ENCODE data around the gene BACH2.
"Not testable (repeated sequence)": the region's sequence is repeated elsewhere in the genome, so short reads cannot be mapped to it uniquely, and the experiment has no call there.

Gene BACH2

GRCh38 chr6:90154755-90155470 lies 141.7 kb downstream of the BACH2 start:
- no peak for DNase-seq (ENCODE audit: low spot score)

DNA sequence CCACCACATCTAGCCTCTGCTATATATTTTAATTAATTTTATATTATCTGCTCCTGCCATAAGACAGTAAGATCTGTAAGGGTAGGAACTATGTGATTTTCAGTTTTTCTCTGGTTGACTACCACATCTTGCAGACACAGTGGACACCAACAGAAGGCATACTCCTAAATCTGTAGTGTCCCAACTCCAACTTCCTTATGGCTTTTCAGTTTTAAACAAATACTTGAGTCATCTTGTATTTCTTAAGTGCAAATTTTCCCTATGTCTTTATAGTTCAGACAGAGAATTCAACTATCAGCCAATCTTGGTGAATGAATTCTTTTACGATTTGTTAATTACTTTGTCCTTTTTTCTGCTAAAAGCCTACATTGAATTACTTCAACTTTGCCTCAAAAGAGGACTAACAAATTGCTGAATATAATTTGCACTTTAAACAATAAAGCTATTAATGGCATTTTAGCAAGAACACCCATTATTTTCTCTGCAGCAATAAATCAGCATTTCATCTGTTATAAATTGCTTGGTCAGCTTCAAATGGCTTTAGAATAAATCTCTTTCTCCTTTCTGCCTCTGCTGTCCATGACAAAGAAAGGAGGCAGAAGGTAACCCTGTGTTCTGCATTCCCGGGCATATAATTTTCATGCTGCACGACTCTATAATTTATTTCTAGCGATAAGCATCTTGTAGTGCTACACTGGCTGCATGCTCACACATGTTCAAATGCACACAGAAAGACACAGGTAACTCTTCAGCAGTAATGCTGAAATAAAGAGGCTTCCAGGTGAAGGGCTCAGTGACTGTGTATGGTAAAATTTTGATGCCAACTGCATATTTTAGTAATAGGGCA lies 144.8 kb downstream of the BACH2 start:
- no peak for DNase-seq (ENCODE audit: low spot score)

DNA sequence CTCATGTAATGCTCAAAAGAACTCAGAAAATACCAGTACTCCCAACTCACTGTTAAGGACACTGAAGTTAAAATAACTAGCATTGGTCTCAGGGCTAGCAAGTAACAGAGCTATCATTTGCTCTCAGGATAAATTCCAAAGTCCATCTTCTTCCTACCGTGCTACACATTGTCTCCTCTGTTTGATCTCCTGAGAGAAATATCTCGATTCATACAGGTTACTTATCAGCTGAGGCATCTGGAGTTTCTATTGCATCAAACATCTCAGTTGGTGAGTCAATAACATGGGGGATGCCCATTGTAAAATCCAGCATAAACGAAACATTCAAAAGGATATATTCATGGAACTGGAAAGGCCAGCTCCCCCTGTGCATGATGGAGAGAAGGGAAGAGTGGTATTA lies 147.4 kb downstream of the BACH2 start:
- no peak for DNase-seq (ENCODE audit: low spot score)

- DNase-seq (ENCODE audit: low spot score): no peak
These were observed 147.8 kb downstream of the BACH2 start for GRCh38 chr6:90148867-90149266.

- DNase-seq (ENCODE audit: low spot score): no peak
These were observed 149.6 kb downstream of the BACH2 start for GRCh38 chr6:90146921-90147649.

GRCh38 chr6:90146024-90146423 lies 150.6 kb downstream of the BACH2 start:
- DNase-seq (ENCODE audit: low spot score): no peak

DNA sequence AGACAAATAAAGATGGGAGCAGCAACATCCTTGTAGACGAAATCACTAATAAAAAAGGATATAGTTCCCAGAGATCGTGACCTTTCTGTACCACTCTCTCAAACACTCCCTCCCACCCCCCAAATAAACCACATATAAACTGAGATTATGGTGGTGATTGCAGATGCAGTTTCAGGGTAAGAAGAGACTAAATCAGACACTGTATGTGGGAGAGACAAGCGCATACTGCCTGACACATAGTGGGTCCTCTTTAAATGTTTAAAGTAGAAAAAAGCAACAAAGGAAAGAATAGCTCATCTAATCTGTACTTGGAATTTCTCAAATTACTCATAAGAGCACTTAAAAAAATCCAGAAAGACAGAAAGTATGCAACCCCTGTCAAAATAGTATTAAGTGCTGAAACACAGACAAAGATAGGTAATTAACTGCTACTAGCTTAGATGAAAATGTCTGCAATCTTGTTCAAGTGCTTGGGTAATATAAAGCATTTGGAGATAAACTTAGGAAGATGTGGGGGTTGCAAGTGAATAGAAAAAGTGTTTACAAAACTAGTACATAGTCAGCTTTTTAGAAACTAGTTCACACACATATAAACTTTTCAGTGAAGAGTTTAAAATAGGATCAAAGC lies 151.6 kb downstream of the BACH2 start:
- DNase-seq (ENCODE audit: low spot score): no peak

GRCh38 chr6:90144396-90144795 lies 152.2 kb downstream of the BACH2 start:
- no peak for DNase-seq (ENCODE audit: low spot score)

GRCh38 chr6:90140683-90141082 lies 156.0 kb downstream of the BACH2 start:
- DNase-seq (ENCODE audit: low spot score): no peak

GRCh38 chr6:90139272-90139817 lies 157.3 kb downstream of the BACH2 start:
- no peak for DNase-seq (ENCODE audit: low spot score)

DNA sequence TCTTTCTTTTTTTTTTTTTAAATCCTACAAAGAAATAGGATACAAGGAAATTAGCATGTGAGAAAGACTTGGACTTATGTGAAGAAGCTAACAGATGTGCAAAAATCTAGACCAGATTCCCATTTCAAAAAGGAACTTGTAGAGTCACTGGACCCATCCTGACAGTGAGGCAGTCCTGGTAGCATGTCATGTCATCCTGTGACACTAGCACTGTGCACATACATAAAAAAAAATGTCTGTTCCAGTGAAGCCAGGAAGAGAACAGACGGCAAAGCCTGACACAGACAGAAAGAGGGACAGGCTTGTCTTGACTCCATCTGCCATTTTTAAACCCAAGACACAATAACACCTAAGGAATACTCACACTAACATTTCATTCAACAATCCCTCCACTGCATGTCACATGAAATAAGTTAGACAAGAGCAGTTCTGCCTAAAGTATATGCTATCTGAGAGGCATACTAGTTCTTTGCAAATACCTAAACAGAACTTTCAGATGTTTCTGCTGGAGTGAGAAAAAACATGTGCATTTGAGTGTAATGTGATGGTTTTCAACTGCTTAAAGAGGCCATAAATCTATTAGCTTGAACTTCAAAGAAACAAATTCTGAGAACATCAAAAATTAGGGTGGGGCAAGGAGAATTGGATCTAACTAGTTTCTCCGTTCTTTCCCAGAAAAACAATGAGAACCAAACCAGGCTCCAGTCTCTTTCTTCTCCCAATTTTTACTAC lies 159.6 kb downstream of the BACH2 start:
- no peak for DNase-seq (ENCODE audit: low spot score)

DNA sequence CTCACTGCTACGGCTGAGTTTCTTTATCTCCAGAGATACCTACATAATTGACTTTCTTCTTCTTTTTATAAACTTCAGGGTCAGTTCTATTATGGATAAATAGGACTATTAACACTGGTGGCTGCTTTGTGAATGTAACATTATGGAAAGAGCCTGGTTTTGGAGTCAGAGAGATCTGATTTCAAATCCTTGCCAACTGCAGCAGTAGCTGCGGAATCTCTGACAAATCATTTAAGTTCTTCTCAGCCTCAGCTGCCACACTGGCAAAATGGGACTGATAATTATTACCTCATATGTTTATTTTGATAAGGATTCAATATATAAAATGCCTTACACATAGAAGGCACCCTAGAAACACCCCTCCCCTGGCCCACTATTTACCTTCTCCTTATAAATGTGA lies 160.5 kb downstream of the BACH2 start:
- DNase-seq (ENCODE audit: low spot score): no peak

DNA sequence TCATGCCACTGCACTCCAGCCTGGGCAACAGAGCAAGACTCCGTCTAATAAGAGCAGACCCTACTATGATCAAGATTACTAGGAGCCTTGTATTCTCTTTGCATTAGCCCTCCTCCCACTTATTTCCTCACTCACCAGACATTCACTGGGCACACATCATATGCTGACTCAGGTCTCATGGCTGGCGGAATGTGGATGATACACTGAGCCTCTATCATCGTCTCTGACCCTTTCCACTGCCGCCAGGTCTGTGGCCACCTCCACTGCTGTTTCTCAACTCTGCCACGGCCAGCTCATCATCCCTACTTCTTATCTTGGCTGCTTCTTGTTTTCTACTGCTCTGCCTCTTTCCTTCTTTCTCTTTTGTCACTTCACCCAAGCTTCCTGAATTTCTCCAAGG lies 161.0 kb downstream of the BACH2 start:
- DNase-seq (ENCODE audit: low spot score): peak; percentile 56

GRCh38 chr6:90133664-90134063 lies 163.0 kb downstream of the BACH2 start:
- not testable (repeated sequence) for DNase-seq (ENCODE audit: low spot score)

GRCh38 chr6:90131614-90132423 lies 164.8 kb downstream of the BACH2 start:
- DNase-seq (ENCODE audit: low spot score): peak; percentile 73

DNA sequence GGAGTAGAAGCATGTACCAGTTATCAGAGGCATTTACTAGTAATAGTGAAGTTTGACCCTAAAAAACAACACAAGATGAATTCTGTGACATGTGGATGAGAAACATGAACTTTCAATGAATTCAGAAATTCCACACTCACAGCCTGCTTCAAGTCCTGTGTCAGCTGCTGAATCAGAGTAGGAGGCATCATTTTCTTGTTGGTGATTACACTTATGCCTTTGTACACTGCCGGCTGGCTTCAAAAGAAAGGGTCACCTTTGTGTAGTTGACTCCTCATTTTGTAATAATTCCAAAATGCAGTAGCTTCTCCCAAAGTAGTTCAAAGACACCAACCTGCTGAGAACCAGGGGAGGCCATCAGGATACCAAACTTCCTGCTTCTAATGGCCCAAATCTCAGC lies 165.5 kb downstream of the BACH2 start:
- no peak for DNase-seq (ENCODE audit: low spot score)

DNA sequence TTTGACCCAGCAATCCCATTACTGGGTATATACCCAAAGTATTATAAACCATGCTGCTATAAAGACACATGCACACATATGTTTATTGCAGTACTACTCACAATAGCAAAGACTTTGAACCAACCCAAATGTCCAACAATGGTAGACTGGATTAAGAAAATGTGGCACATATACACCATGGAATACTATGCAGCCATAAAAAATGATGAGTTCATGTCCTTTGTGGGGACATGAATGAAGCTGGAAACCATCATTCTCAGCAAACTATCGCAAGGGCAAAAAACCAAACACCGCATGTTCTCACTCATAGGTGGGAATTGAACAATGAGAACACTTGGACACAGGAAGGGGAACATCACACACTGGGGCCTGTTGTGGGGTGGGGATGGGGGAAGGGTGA lies 168.0 kb downstream of the BACH2 start:
- not testable (repeated sequence) for DNase-seq (ENCODE audit: low spot score)

GRCh38 chr6:90127595-90127994 lies 169.0 kb downstream of the BACH2 start:
- DNase-seq (ENCODE audit: low spot score): no peak

GRCh38 chr6:90126839-90127238 lies 169.8 kb downstream of the BACH2 start:
- DNase-seq (ENCODE audit: low spot score): no peak

GRCh38 chr6:90126181-90126580 lies 170.5 kb downstream of the BACH2 start:
- DNase-seq (ENCODE audit: low spot score): no peak

Data from AG20443 (cell line).